Stimulated activated CD8-positive, alpha-beta memory T cell treated with anti-CD3 and anti-CD28 coated beads, Interleukin-2, amount 100 ng/mL, for 1 hour (primary cell): ENCODE data around the gene NAGPA.
"Not testable (repeated sequence)": the region's sequence is repeated elsewhere in the genome, so short reads cannot be mapped to it uniquely, and the experiment has no call there.

Experiments
- DNase-seq, 2 donors: peaks; one replicate each; pipeline ENCODE4 v3.0.0-alpha.2; 2020; ENCODE audit warnings: low read depth in 2 of 2

NAGPA gene

GRCh38 chr16:5033256-5034166, at the start of gene NAGPA:
Gene NAGPA, minus strand, starts transcription at chr16:5033935. Its CDS starts 21 bp downstream, at chr16:5033914.
- DNase-seq, result peak; percentile 67 to 72

GRCh38 chr16:5080996-5081395, 47.3 kb upstream of the NAGPA start:
- DNase-seq, result not testable (repeated sequence)

- DNase-seq, result not testable (repeated sequence)
These were observed 46.7 kb upstream of the NAGPA start for GRCh38 chr16:5080461-5080860.

GRCh38 chr16:5078626-5079025, 44.9 kb upstream of the NAGPA start:
- no peak for DNase-seq

GRCh38 chr16:5077304-5077703, 43.6 kb upstream of the NAGPA start:
- no peak for DNase-seq

- no peak for DNase-seq
These were observed 41.9 kb upstream of the NAGPA start for GRCh38 chr16:5075637-5076036.

GRCh38 chr16:5073771-5074170, 40.0 kb upstream of the NAGPA start:
- not testable (repeated sequence) for DNase-seq

- no peak for DNase-seq
These were observed 39.5 kb upstream of the NAGPA start for GRCh38 chr16:5073279-5073629.

- DNase-seq, result no peak
These were observed 38.9 kb upstream of the NAGPA start for GRCh38 chr16:5072334-5073278.

- DNase-seq, result peak; percentile 81 to 86
These were observed 38.1 kb upstream of the NAGPA start, which contains the start of gene ALG1 for GRCh38 chr16:5071681-5072333. Gene ALG1, plus strand, starts transcription at chr16:5071843. Its CDS starts 7 bp downstream, at chr16:5071850.

- no peak for DNase-seq
These were observed 37.6 kb upstream of the NAGPA start for GRCh38 chr16:5071341-5071680.

- DNase-seq, result no peak
These were observed 36.9 kb upstream of the NAGPA start for GRCh38 chr16:5070431-5071186.

- no peak for DNase-seq
These were observed 36.1 kb upstream of the NAGPA start for GRCh38 chr16:5069854-5070253.

GRCh38 chr16:5069048-5069447, 35.3 kb upstream of the NAGPA start:
- no peak for DNase-seq

GRCh38 chr16:5066511-5066910, 32.8 kb upstream of the NAGPA start:
- DNase-seq, result no peak

GRCh38 chr16:5065813-5066212, 32.1 kb upstream of the NAGPA start, which contains the start of gene C16orf89:
Gene C16orf89, minus strand, starts transcription at chr16:5065956. Its CDS starts 48 bp downstream, at chr16:5065908.
- DNase-seq, result no peak

GRCh38 chr16:5065326-5065725, 31.6 kb upstream of the NAGPA start:
- no peak for DNase-seq

GRCh38 chr16:5064915-5065314, 31.2 kb upstream of the NAGPA start:
- DNase-seq, result no peak

- DNase-seq, result no peak
These were observed 29.3 kb upstream of the NAGPA start for GRCh38 chr16:5062790-5063765.

- DNase-seq, result no peak
These were observed 28.3 kb upstream of the NAGPA start for GRCh38 chr16:5062051-5062450.
